ENCODE results near the gene SPOCK1.

SPOCK1 gene

DNA sequence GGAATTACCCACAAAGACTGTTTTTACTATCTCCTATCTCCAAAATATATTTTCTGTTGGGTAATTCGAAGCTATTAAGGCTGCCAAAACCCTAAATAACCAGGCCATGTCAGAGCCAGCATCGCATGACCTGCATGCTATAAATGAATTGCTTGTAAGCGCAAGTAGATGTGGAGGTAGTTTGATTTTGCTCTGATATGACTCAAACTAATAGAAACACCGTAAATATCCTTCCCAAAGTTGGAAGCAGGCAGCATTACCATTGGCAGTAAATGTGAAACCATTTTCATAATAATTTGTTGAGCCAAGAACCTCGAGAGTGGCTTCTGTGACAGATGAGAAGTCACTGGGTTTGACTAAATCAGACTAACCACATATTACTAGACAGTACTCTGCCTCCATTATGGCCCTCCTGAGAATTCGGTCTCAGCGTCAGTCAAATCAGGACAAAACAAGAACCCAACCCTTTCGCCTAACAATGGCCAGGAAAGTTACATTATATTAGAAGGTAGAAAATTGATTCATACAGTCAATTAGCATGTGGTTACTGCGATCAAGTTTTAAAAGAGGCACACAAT lies 289.8 kb downstream of the SPOCK1 start:
- Histone ChIP-seq H3K27ac (replicated peaks) (no peak overlapping the region), H3K27me3 (ENCODE audit: insufficient read depth, poor library complexity, severe bottlenecking) (no peaks in the 10 kb centered on the region), H3K4me3 (replicated peaks; ENCODE audit: insufficient read depth, low read length) (no peak overlapping the region)
- TF ChIP-seq SPI1 (IDR thresholded peaks at IDR 0.05; ENCODE audit: borderline replicate concordance, low read depth), result no peak
- TF ChIP-seq, protein P1, sequence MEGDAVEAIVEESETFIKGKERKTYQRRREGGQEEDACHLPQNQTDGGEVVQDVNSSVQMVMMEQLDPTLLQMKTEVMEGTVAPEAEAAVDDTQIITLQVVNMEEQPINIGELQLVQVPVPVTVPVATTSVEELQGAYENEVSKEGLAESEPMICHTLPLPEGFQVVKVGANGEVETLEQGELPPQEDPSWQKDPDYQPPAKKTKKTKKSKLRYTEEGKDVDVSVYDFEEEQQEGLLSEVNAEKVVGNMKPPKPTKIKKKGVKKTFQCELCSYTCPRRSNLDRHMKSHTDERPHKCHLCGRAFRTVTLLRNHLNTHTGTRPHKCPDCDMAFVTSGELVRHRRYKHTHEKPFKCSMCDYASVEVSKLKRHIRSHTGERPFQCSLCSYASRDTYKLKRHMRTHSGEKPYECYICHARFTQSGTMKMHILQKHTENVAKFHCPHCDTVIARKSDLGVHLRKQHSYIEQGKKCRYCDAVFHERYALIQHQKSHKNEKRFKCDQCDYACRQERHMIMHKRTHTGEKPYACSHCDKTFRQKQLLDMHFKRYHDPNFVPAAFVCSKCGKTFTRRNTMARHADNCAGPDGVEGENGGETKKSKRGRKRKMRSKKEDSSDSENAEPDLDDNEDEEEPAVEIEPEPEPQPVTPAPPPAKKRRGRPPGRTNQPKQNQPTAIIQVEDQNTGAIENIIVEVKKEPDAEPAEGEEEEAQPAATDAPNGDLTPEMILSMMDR (IDR thresholded peaks at IDR 0.05; ENCODE audit: insufficient read depth, low read length), result no peak
- no peak for TF ChIP-seq POLR2AphosphoS5 (IDR thresholded peaks at IDR 0.05; ENCODE audit: low read depth)
- no peak for TF ChIP-seq GABPA (IDR thresholded peaks at IDR 0.05; ENCODE audit: low read depth)
- TF ChIP-seq REST (IDR thresholded peaks at IDR 0.05; ENCODE audit: insufficient replicate concordance, low read depth), result no peak
- DNase-seq (ENCODE audit: low read depth in 1 of 2, low spot score in 1 of 2), result no peak

GRCh38 chr5:137207023-137207760 lies 291.9 kb downstream of the SPOCK1 start:
- no peak for TF ChIP-seq REST (IDR thresholded peaks at IDR 0.05; ENCODE audit: insufficient replicate concordance, low read depth)
- TF ChIP-seq SPI1 (IDR thresholded peaks at IDR 0.05; ENCODE audit: borderline replicate concordance, low read depth), result no peak
- no peak for TF ChIP-seq GABPA (IDR thresholded peaks at IDR 0.05; ENCODE audit: low read depth)
- TF ChIP-seq, protein P1 (IDR thresholded peaks at IDR 0.05; ENCODE audit: insufficient read depth, low read length), result no peak
- TF ChIP-seq POLR2AphosphoS5 (IDR thresholded peaks at IDR 0.05; ENCODE audit: low read depth), result no peak
- no peak for DNase-seq (ENCODE audit: low read depth in 1 of 2, low spot score in 1 of 2)
- H3K27ac ChIP-seq (replicated peaks), result no peak overlapping the region

GRCh38 chr5:137206030-137206715 lies 293.0 kb downstream of the SPOCK1 start:
- DNase-seq (ENCODE audit: low read depth in 1 of 2, low spot score in 1 of 2), result no peak
- no peak for TF ChIP-seq GABPA (IDR thresholded peaks at IDR 0.05; ENCODE audit: low read depth)
- TF ChIP-seq SPI1 (IDR thresholded peaks at IDR 0.05; ENCODE audit: borderline replicate concordance, low read depth), result no peak
- TF ChIP-seq REST (IDR thresholded peaks at IDR 0.05; ENCODE audit: insufficient replicate concordance, low read depth), result no peak
- no peak for TF ChIP-seq POLR2AphosphoS5 (IDR thresholded peaks at IDR 0.05; ENCODE audit: low read depth)
- TF ChIP-seq, protein P1 (IDR thresholded peaks at IDR 0.05; ENCODE audit: insufficient read depth, low read length), result no peak
- H3K27ac ChIP-seq (replicated peaks), result no peak overlapping the region
- H3K27me3 ChIP-seq (ENCODE audit: insufficient read depth, poor library complexity, severe bottlenecking), result no peaks in the 10 kb centered on the region
- no peak overlapping the region for H3K4me3 ChIP-seq (replicated peaks; ENCODE audit: insufficient read depth, low read length)

More at GRCh38 chr5:137207023-137207760, 291.9 kb downstream of the SPOCK1 start:
- H3K27me3 ChIP-seq (ENCODE audit: insufficient read depth, poor library complexity, severe bottlenecking), result no peaks in the 10 kb centered on the region
- no peak overlapping the region for H3K4me3 ChIP-seq (replicated peaks; ENCODE audit: insufficient read depth, low read length)

All from HL-60 (cell line).